A172 (cell line): ENCODE measurements around the gene IGLL5. TPM values are rescaled to one million over a fixed set of nuclear protein-coding genes. Genes with fewer than 3 reads are reported as not detected.

Source experiments
- DNase-seq: peaks from one replicate; pipeline ENCODE4 v3.0.0-alpha.2; 2015; ENCODE audit warnings: low spot score
- total RNA-seq: library from RNA; depleted of rRNA; stranded (reverse); fragments of >200 nt; shearing (Covaris generic); gene quantifications from 2 replicates; pipeline ENCODE4 v1.2.3, GENCODE V29; 2014; rRNA removed

The IGLL5 gene
- not detected in 2 replicates for total RNA-seq

- DNase-seq, result no peak
Observed at GRCh38 chr22:22887621-22888503, at the start of gene IGLL5. Gene IGLL5, plus strand, starts transcription at chr22:22887816. Its CDS starts 238 bp downstream, at chr22:22888054.

- DNase-seq, result no peak
Observed at GRCh38 chr22:22838148-22838786, 49.3 kb upstream of the IGLL5 start.

GRCh38 chr22:22839570-22840314, 47.9 kb upstream of the IGLL5 start:
- no peak for DNase-seq

GRCh38 chr22:22840780-22841179, 46.8 kb upstream of the IGLL5 start:
- no peak for DNase-seq

- DNase-seq, result no peak
Observed at GRCh38 chr22:22841598-22841997, 46.0 kb upstream of the IGLL5 start.

GRCh38 chr22:22842085-22842484, 45.5 kb upstream of the IGLL5 start:
- DNase-seq, result no peak

- DNase-seq, result no peak
Observed at GRCh38 chr22:22843848-22844247, 43.8 kb upstream of the IGLL5 start.

- no peak for DNase-seq
Observed at GRCh38 chr22:22847241-22847640, 40.4 kb upstream of the IGLL5 start.

GRCh38 chr22:22848364-22848866, 39.2 kb upstream of the IGLL5 start:
- peak; percentile 27 for DNase-seq

GRCh38 chr22:22849640-22850610, 37.7 kb upstream of the IGLL5 start:
- no peak for DNase-seq

GRCh38 chr22:22851969-22852368, 35.6 kb upstream of the IGLL5 start:
- no peak for DNase-seq

GRCh38 chr22:22853713-22854112, 33.9 kb upstream of the IGLL5 start:
- no peak for DNase-seq

GRCh38 chr22:22854466-22854865, 33.1 kb upstream of the IGLL5 start:
- DNase-seq, result no peak

- no peak for DNase-seq
Observed at GRCh38 chr22:22855085-22855484, 32.5 kb upstream of the IGLL5 start.

- DNase-seq, result peak; percentile 1
Observed at GRCh38 chr22:22855617-22856308, 31.9 kb upstream of the IGLL5 start.

- DNase-seq, result no peak
Observed at GRCh38 chr22:22856364-22856763, 31.3 kb upstream of the IGLL5 start.

- no peak for DNase-seq
Observed at GRCh38 chr22:22856885-22857606, 30.6 kb upstream of the IGLL5 start.

GRCh38 chr22:22857607-22858558, 29.7 kb upstream of the IGLL5 start:
- no peak for DNase-seq

GRCh38 chr22:22858559-22858937, 29.1 kb upstream of the IGLL5 start:
- no peak for DNase-seq
